HG03064 (cell line): ENCODE data around the gene POLR3A.

Experiments
- ATAC-seq: cut with Tn5 transposase; IDR thresholded peaks from one replicate; pipeline ENCODE4 v1.9.1; 2021; ENCODE audit warnings: low read depth; ENCODE audit not compliant: unreplicated experiment

Gene POLR3A

DNA sequence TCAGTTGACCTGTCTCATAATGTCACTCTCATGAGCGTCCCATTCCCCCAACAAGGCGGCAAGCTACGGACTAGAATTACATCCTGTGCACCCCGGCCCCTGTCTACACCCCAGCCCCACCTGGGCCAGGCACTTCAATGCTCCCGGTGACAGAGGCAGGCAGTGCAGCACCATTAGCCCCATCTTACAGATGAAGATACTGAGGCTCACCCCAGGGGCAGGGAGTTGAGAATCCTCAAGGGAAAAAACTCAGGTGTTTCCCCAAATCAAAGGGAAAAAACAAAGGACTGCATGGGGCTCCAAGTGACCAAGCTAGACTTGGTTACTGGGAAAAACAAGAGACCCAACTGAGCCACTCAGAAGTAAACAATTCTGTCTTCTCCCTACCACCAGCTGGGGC is 107.3 kb downstream of the POLR3A start:
- no peak for ATAC-seq

GRCh38 chr10:77921395-77921794 is 107.9 kb downstream of the POLR3A start:
- no peak for ATAC-seq

GRCh38 chr10:77920495-77920894 is 108.8 kb downstream of the POLR3A start:
- no peak for ATAC-seq

DNA sequence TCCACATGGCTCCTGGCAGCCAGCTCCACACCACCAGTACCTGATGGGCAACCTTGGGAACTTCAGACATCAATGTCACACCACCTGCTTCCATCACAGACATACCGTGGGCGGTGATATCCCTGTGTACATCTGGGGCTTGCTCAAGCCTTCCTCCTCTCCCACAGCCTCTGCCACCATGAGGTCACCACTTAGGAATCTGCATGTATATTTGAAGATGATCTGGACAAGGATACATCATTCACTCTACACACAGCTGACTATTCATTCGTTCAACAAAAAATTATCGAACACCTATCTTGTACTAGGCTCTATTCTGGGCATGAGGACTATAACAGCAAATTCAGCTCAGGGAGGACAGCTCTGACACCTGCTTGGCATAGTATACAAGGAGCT is 109.6 kb downstream of the POLR3A start:
- ATAC-seq, result no peak
